OCI-LY3 (cell line): ENCODE data around the gene DHRS7.
A peak's percentile ranks its signal among the peaks of the same experiment; 100 is the strongest.

Source experiments
- H2AFZ ChIP-seq: fragments of 200-600, 300-600 bp; shearing (Covaris generic); 2 replicates; pipeline ENCODE4 v1.6.0; 2014; ENCODE audit warnings: antibody characterized with exemption, low read depth, low read length
- H3K27ac ChIP-seq: fragments of 200-600, 300-600 bp; sonication (generic); 2 replicates; pipeline ENCODE4 v1.5.1; 2014; ENCODE audit warnings: mild to moderate bottlenecking, low read length, moderate library complexity, mixed read lengths
- H3K27me3 ChIP-seq: fragments of 200-600, 300-600 bp; sonication (generic); 2 replicates; pipeline ENCODE4 v1.6.1; 2014; ENCODE audit warnings: low read depth, low read length, mixed read lengths
- H3K36me3 ChIP-seq: fragments of 200-600, 300-600 bp; sonication (generic); replicated peaks from 2 replicates; pipeline ENCODE3; 2014; ENCODE audit warnings: low read depth, low read length, mixed read lengths
- H3K4me1 ChIP-seq: fragments of 300-600, 200-600 bp; sonication (generic); 2 replicates; pipeline ENCODE4 v1.6.1; 2014; ENCODE audit warnings: low read length, mixed read lengths
- H3K4me2 ChIP-seq: fragments of 200-600, 300-600 bp; sonication (generic); 2 replicates; pipeline ENCODE4 v1.6.1; 2014; ENCODE audit warnings: low read length, mixed read lengths
- H3K4me3 ChIP-seq: fragments of 300-600, 200-600 bp; sonication (generic); 2 replicates; pipeline ENCODE4 v1.5.1; 2014; ENCODE audit warnings: antibody characterized with exemption, mild to moderate bottlenecking, low read length, moderate library complexity
- H3K79me2 ChIP-seq: fragments of 300-600, 200-600 bp; shearing (Covaris generic); 2 replicates; pipeline ENCODE4 v1.6.1; 2014; ENCODE audit warnings: mild to moderate bottlenecking, low read length, mixed read lengths
- H3K9ac ChIP-seq: fragments of 300-600, 200-600 bp; shearing (Covaris generic); 2 replicates; pipeline ENCODE4 v1.6.0; 2014; ENCODE audit warnings: mild to moderate bottlenecking, low read length, moderate library complexity
- H3K9me3 ChIP-seq: fragments of 200-600, 300-600 bp; shearing (Covaris generic); 2 replicates; pipeline ENCODE4 v1.6.1; 2014; ENCODE audit warnings: low read length, mixed read lengths; ENCODE audit not compliant: insufficient read depth
- H4K20me1 ChIP-seq: fragments of 200-600, 300-600 bp; sonication (generic); 2 replicates; pipeline ENCODE4 v1.6.1; 2016; ENCODE audit warnings: low read length, mixed read lengths; ENCODE audit not compliant: insufficient read depth
- EZH2phosphoT487 ChIP-seq: fragments of 200-600 bp; shearing (Covaris generic); IDR thresholded peaks from 2 replicates; pipeline ENCODE4 v1.6.1; 2018; ENCODE audit warnings: antibody characterized with exemption, mixed run types, low read depth
- TF ChIP-seq, protein P1 (sequence below): fragments of 200-600, 300-600 bp; sonication (generic); IDR thresholded peaks from 2 replicates; pipeline ENCODE4 v1.5.1; 2014; ENCODE audit warnings: antibody characterized with exemption, low read length, low read depth

DHRS7 gene

GRCh38 chr14:60165547-60165876 is 314 bp upstream of the DHRS7 start:
- Histone ChIP-seq H4K20me1 (no peaks in the 10 kb centered on the region), H3K4me2 (peak overlapping the region; percentile 91), H3K36me3 (no peaks in the 10 kb centered on the region), H3K79me2 (no peaks in the 10 kb centered on the region), H3K27me3 (no peaks in the 10 kb centered on the region), H3K9ac (peak overlapping the region; percentile 75), H3K27ac (no peak overlapping the region), H3K4me3 (peak overlapping the region; percentile 93), H3K4me1 (peaks cover 18% of the 10 kb centered on the region), H2AFZ (peak overlapping the region; percentile 75), H3K9me3 (no peaks in the 10 kb centered on the region)
- TF ChIP-seq, protein P1, sequence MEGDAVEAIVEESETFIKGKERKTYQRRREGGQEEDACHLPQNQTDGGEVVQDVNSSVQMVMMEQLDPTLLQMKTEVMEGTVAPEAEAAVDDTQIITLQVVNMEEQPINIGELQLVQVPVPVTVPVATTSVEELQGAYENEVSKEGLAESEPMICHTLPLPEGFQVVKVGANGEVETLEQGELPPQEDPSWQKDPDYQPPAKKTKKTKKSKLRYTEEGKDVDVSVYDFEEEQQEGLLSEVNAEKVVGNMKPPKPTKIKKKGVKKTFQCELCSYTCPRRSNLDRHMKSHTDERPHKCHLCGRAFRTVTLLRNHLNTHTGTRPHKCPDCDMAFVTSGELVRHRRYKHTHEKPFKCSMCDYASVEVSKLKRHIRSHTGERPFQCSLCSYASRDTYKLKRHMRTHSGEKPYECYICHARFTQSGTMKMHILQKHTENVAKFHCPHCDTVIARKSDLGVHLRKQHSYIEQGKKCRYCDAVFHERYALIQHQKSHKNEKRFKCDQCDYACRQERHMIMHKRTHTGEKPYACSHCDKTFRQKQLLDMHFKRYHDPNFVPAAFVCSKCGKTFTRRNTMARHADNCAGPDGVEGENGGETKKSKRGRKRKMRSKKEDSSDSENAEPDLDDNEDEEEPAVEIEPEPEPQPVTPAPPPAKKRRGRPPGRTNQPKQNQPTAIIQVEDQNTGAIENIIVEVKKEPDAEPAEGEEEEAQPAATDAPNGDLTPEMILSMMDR, result no peak
- no peak for TF ChIP-seq EZH2phosphoT487

- H3K27me3 ChIP-seq, result no peaks in the 10 kb centered on the region
- peaks cover 18% of the 10 kb centered on the region for H3K4me1 ChIP-seq
- TF ChIP-seq, protein P1, result no peak
- TF ChIP-seq EZH2phosphoT487, result no peak
- peak overlapping the region; percentile 75 for H3K9ac ChIP-seq
- peak overlapping the region; percentile 95 for H2AFZ ChIP-seq
- H4K20me1 ChIP-seq, result no peaks in the 10 kb centered on the region
- H3K9me3 ChIP-seq, result no peaks in the 10 kb centered on the region
- H3K4me2 ChIP-seq, result peak overlapping the region; percentile 91
- H3K36me3 ChIP-seq, result no peaks in the 10 kb centered on the region
- no peaks in the 10 kb centered on the region for H3K79me2 ChIP-seq
- peak overlapping the region; percentile 53 for H3K27ac ChIP-seq
- H3K4me3 ChIP-seq, result peak overlapping the region; percentile 93
Measured at GRCh38 chr14:60164404-60164711, 840 bp downstream of the DHRS7 start.

DNA sequence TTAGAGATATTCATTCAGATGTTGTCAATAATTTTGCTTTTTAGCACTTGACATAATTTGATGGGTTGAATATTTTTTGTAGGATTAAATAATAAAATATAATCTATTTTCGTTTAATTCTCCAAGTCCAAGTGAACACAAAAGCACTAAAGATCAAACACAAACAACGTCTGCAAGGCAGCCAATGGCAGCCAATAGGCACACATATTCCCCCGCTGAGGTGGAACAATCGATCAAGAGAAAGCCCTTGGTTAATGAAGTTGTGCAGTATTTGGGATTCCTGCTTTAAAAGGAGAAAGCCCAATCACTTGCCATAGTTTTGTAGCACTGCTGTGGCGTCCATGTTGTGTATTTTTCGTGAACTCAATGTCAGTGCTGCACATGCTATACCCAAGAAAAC is 1.5 kb downstream of the DHRS7 start:
- H3K9me3 ChIP-seq, result no peaks in the 10 kb centered on the region
- H3K79me2 ChIP-seq, result no peaks in the 10 kb centered on the region
- no peak overlapping the region for H3K9ac ChIP-seq
- no peaks in the 10 kb centered on the region for H3K27me3 ChIP-seq
- H3K36me3 ChIP-seq, result no peaks in the 10 kb centered on the region
- TF ChIP-seq EZH2phosphoT487, result no peak
- TF ChIP-seq, protein P1, result no peak
- peaks cover 18% of the 10 kb centered on the region for H3K4me1 ChIP-seq
- peak overlapping the region; percentile 91 for H3K4me2 ChIP-seq
- H2AFZ ChIP-seq, result no peak overlapping the region
- no peaks in the 10 kb centered on the region for H4K20me1 ChIP-seq
- no peak overlapping the region for H3K4me3 ChIP-seq
- H3K27ac ChIP-seq, result no peak overlapping the region

GRCh38 chr14:60161196-60162107 is 3.7 kb downstream of the DHRS7 start:
- Histone ChIP-seq H3K36me3 (no peaks in the 10 kb centered on the region), H3K79me2 (no peaks in the 10 kb centered on the region), H3K4me3 (no peak overlapping the region), H3K4me1 (peaks cover 18% of the 10 kb centered on the region), H4K20me1 (no peaks in the 10 kb centered on the region), H3K27ac (no peak overlapping the region), H3K4me2 (no peak overlapping the region), H3K9ac (no peak overlapping the region), H2AFZ (no peak overlapping the region), H3K27me3 (no peaks in the 10 kb centered on the region), H3K9me3 (no peaks in the 10 kb centered on the region)
- no peak for TF ChIP-seq EZH2phosphoT487
- TF ChIP-seq, protein P1, result no peak
